SU-DHL-6 (cell line): ENCODE results near the gene CKMT2.

Experiments used
- H2AFZ ChIP-seq: fragments of 200-600 bp; sonication (generic); 2 replicates; pipeline ENCODE4 v1.6.1; 2014; ENCODE audit warnings: low read depth, mild to moderate bottlenecking, moderate library complexity, mixed read lengths, antibody characterized with exemption, low read length; ENCODE audit not compliant: severe bottlenecking
- H3F3A ChIP-seq: fragments of 200-600 bp; shearing (Covaris generic); 2 replicates; pipeline ENCODE4 v1.6.0; 2016; ENCODE audit warnings: antibody characterized with exemption, mild to moderate bottlenecking; ENCODE audit not compliant: insufficient read depth
- H3K27ac ChIP-seq: fragments of 200-600 bp; sonication (generic); 2 replicates; pipeline ENCODE4 v1.5.1; 2016; ENCODE audit warnings: low read depth, mild to moderate bottlenecking, low read length, moderate library complexity, mixed read lengths
- H3K27me3 ChIP-seq: fragments of 200-600 bp; sonication (generic), shearing (Covaris generic); 2 replicates; pipeline ENCODE4 v1.6.0; 2014; ENCODE audit warnings: mild to moderate bottlenecking, low read length
- H3K36me3 ChIP-seq: fragments of 200-600 bp; sonication (generic); 2 replicates; pipeline ENCODE4 v1.6.1; 2014; ENCODE audit warnings: mild to moderate bottlenecking, low read length, mixed read lengths
- H3K4me2 ChIP-seq: fragments of 300-600, 200-600 bp; shearing (Covaris generic), sonication (generic); 2 replicates; pipeline ENCODE4 v1.6.0; 2014; ENCODE audit warnings: low read length, low read depth, mild to moderate bottlenecking; ENCODE audit not compliant: poor library complexity, severe bottlenecking
- H3K4me3 ChIP-seq: fragments of 200-600 bp; sonication (generic); 2 replicates; pipeline ENCODE4 v1.5.1; 2014; ENCODE audit warnings: antibody characterized with exemption, low read length, mild to moderate bottlenecking, mixed read lengths; ENCODE audit not compliant: insufficient read depth, poor library complexity, severe bottlenecking
- H3K79me2 ChIP-seq: fragments of 200-600 bp; sonication (generic); 2 replicates; pipeline ENCODE4 v1.6.1; 2014; ENCODE audit warnings: mild to moderate bottlenecking, low read length, moderate library complexity; ENCODE audit not compliant: insufficient read depth
- H3K9ac ChIP-seq: fragments of 200-600 bp; sonication (generic); 2 replicates; pipeline ENCODE4 v1.7.0; 2014; ENCODE audit warnings: mild to moderate bottlenecking, low read length
- H3K9me2 ChIP-seq: fragments of 200-600 bp; sonication (generic); replicated peaks from 2 replicates; pipeline ENCODE4 v1.6.1; 2014; ENCODE audit warnings: low read length; ENCODE audit not compliant: insufficient read depth
- H3K9me3 ChIP-seq: fragments of 200-600 bp; sonication (generic); 2 replicates; pipeline ENCODE4 v1.6.1; 2014; ENCODE audit warnings: low read length, mixed read lengths; ENCODE audit not compliant: insufficient read depth
- H4K20me1 ChIP-seq: fragments of 200-600 bp; sonication (generic); 2 replicates; pipeline ENCODE4 v1.6.1; 2014; ENCODE audit warnings: low read depth, mild to moderate bottlenecking, antibody characterized with exemption, low read length, moderate library complexity, mixed read lengths
- CTCF ChIP-seq: fragments of 200-600 bp; sonication (generic); IDR thresholded peaks from one replicate; pipeline ENCODE4 v1.5.1; 2017; ENCODE audit warnings: antibody characterized with exemption, mild to moderate bottlenecking, low read length, moderate library complexity; ENCODE audit not compliant: insufficient read depth, poor library complexity, severe bottlenecking
- EZH2phosphoT487 ChIP-seq: fragments of 200-600 bp; sonication (generic), shearing (Covaris generic); conservative IDR thresholded peaks from 2 replicates; pipeline ENCODE4 v1.6.1; 2018; ENCODE audit warnings: mild to moderate bottlenecking, antibody characterized with exemption, low read length, moderate library complexity, mixed read lengths

The CKMT2 gene

GRCh38 chr5:81226949-81227348 lies 6.2 kb upstream of the CKMT2 start:
- Histone ChIP-seq H4K20me1 (no peaks in the 10 kb centered on the region), H3K9me2 (no peaks in the 10 kb centered on the region), H3K4me2 (no peak overlapping the region), H2AFZ (no peak overlapping the region), H3F3A (no peaks in the 10 kb centered on the region), H3K27me3 (no peaks in the 10 kb centered on the region), H3K27ac (no peak overlapping the region), H3K4me3 (no peak overlapping the region), H3K79me2 (no peaks in the 10 kb centered on the region), H3K9me3 (no peaks in the 10 kb centered on the region), H3K36me3 (no peaks in the 10 kb centered on the region), H3K9ac (no peak overlapping the region)
- TF ChIP-seq EZH2phosphoT487 (no peak), CTCF (no peak)

GRCh38 chr5:81228084-81228483 lies 5.0 kb upstream of the CKMT2 start:
- Histone ChIP-seq H3K79me2 (no peaks in the 10 kb centered on the region), H3F3A (no peaks in the 10 kb centered on the region), H3K4me2 (no peak overlapping the region), H3K9ac (no peak overlapping the region), H3K36me3 (no peaks in the 10 kb centered on the region), H3K27ac (no peak overlapping the region), H3K4me3 (no peak overlapping the region), H2AFZ (no peak overlapping the region), H4K20me1 (no peaks in the 10 kb centered on the region), H3K27me3 (no peaks in the 10 kb centered on the region), H3K9me2 (no peaks in the 10 kb centered on the region), H3K9me3 (no peaks in the 10 kb centered on the region)
- no peak for TF ChIP-seq EZH2phosphoT487
- TF ChIP-seq CTCF = no peak

GRCh38 chr5:81230416-81230815 lies 2.7 kb upstream of the CKMT2 start:
- Histone ChIP-seq H3K27me3 (no peaks in the 10 kb centered on the region), H3K27ac (no peak overlapping the region), H3K36me3 (no peaks in the 10 kb centered on the region), H3K4me2 (no peak overlapping the region), H3K4me3 (no peak overlapping the region), H3K79me2 (no peaks in the 10 kb centered on the region), H3F3A (no peaks in the 10 kb centered on the region), H2AFZ (no peak overlapping the region), H3K9ac (no peak overlapping the region), H3K9me2 (no peaks in the 10 kb centered on the region), H3K9me3 (no peaks in the 10 kb centered on the region), H4K20me1 (no peaks in the 10 kb centered on the region)
- TF ChIP-seq CTCF (no peak), EZH2phosphoT487 (no peak)
